K562 (cell line): ENCODE measurements around the gene ZNF239. TPM values are rescaled to one million over a fixed set of nuclear protein-coding genes. Genes with fewer than 3 reads are reported as not detected.

Source experiments
- CHD2 ChIP-seq: IDR thresholded peaks from 2 replicates; pipeline ENCODE4 v1.6.1; 2011; ENCODE audit warnings: low read depth, low read length
- CREBBP ChIP-seq: IDR thresholded peaks from one replicate; pipeline ENCODE4 v1.6.1; 2012; ENCODE audit warnings: low read depth, mild to moderate bottlenecking, control low read depth, inconsistent platforms, low read length
- ETV1 ChIP-seq: fragments of 450-650 bp; conservative IDR thresholded peaks from 2 replicates; pipeline ENCODE4 v1.6.1; 2016; ENCODE audit warnings: missing genetic modification characterization, control low read depth, low read depth, missing compliant biosample characterization
- ETV5 ChIP-seq: sonication (generic); formaldehyde crosslinking; IDR thresholded peaks from 2 replicates; pipeline ENCODE4 v1.4.0; 2020; ENCODE audit warnings: low read depth, mild to moderate bottlenecking, missing genetic modification reagents
- FOXK1 ChIP-seq: sonication (generic); formaldehyde crosslinking; IDR thresholded peaks from 2 replicates; pipeline ENCODE4 v1.8.0; 2022; ENCODE audit warnings: missing genetic modification reagents, mild to moderate bottlenecking, borderline replicate concordance
- MEIS2 ChIP-seq: fragments of 450-650 bp; IDR thresholded peaks from 2 replicates; pipeline ENCODE4 v1.6.1; 2014; ENCODE audit warnings: mild to moderate bottlenecking; ENCODE audit not compliant: partially characterized antibody
- MTA3 ChIP-seq: fragments of 450-650 bp; formaldehyde crosslinking; IDR thresholded peaks from 2 replicates; pipeline ENCODE4 v1.6.1; 2017; ENCODE audit warnings: mild to moderate bottlenecking, borderline replicate concordance
- NBN ChIP-seq: fragments of 450-650 bp; IDR thresholded peaks from 2 replicates; pipeline ENCODE4 v1.6.1; 2016; ENCODE audit warnings: low read depth, mild to moderate bottlenecking
- NRF1 ChIP-seq, 2 experiments: fragments of 450-650 bp; IDR thresholded peaks in 1 of 2; conservative IDR thresholded peaks in 1 of 2; 2 replicates each; pipeline ENCODE4 v1.6.1; 2014; ENCODE audit warnings: mild to moderate bottlenecking in 2 of 2
- PML ChIP-seq: IDR thresholded peaks from 2 replicates; pipeline ENCODE4 v1.6.1; 2012; ENCODE audit warnings: low read length, inconsistent platforms
- SAFB ChIP-seq: fragments of 200-400 bp; formaldehyde crosslinking; IDR thresholded peaks from 2 replicates; pipeline ENCODE4 v1.6.1; 2017; ENCODE audit warnings: low read depth, low read length, borderline replicate concordance
- SMAD1 ChIP-seq: fragments of 150-350 bp; IDR thresholded peaks from 2 replicates; pipeline ENCODE4 v1.6.1; 2014; ENCODE audit warnings: low read length, low read depth; ENCODE audit not compliant: partially characterized antibody
- SMAD4 ChIP-seq: fragments of 250-450 bp; sonication (Bioruptor Pico); conservative IDR thresholded peaks from 2 replicates; pipeline ENCODE4 v1.8.0; 2021; ENCODE audit warnings: inconsistent platforms, mild to moderate bottlenecking, moderate library complexity
- TRIM28 ChIP-seq: fragments of 450-650 bp; IDR thresholded peaks from 2 replicates; pipeline ENCODE4 v1.6.1; 2017
- ZNF212 ChIP-seq: fragments of 450-650 bp; formaldehyde crosslinking; IDR thresholded peaks from 2 replicates; pipeline ENCODE4 v1.4.0; 2020; ENCODE audit warnings: mild to moderate bottlenecking
- polyA plus RNA-seq, 8 experiments: library from polyadenylated mRNA; depleted of rRNA in 4 of 8; stranded (reverse) in 5 of 8; unstranded in 3 of 8; fragments of >200 nt; fragmentation: Nextera tagmentation in 2 of 8; fragmentation: Illumina TruSeq in 1 of 8; extraction: Ambion mirVana in 2 of 8; extraction: Trizol in 1 of 8; gene quantifications; 2 replicates each; pipeline versions ENCODE4 v1.2.1 to v1.2.3, GENCODE V29; 2011 to 2014; ENCODE audit warnings: inconsistent platforms in 1 of 8, missing spikeins in 1 of 8
- total RNA-seq, 7 experiments: library from RNA; depleted of rRNA in 6 of 7; stranded (reverse); fragments of >200 nt in 6 of 7; fragmentation: Illumina TruSeq in 2 of 7; extraction: Trizol in 2 of 7; gene quantifications; 2 replicates each; pipeline versions ENCODE4 v1.2.1 to v1.2.3, GENCODE V29; 2011 to 2021; ENCODE audit warnings: low replicate concordance in 1 of 7
- TF ChIP-seq, protein P1 (sequence below): fragments of 450-650 bp; IDR thresholded peaks from 2 replicates; pipeline ENCODE4 v1.6.1; 2016; ENCODE audit warnings: mild to moderate bottlenecking
- TF ChIP-seq, protein P2 (sequence below): fragments of 450-650 bp; IDR thresholded peaks from 2 replicates; pipeline ENCODE4 v1.6.1; 2016; ENCODE audit warnings: mild to moderate bottlenecking, moderate library complexity

ZNF239 gene
- total and polyA plus RNA-seq, 9 of the 15 experiments (the other 6 are each of a cell fraction or from before 2014, with no cell fraction given), result 13.7 to 26.7 (median 23.4) TPM

DNA sequence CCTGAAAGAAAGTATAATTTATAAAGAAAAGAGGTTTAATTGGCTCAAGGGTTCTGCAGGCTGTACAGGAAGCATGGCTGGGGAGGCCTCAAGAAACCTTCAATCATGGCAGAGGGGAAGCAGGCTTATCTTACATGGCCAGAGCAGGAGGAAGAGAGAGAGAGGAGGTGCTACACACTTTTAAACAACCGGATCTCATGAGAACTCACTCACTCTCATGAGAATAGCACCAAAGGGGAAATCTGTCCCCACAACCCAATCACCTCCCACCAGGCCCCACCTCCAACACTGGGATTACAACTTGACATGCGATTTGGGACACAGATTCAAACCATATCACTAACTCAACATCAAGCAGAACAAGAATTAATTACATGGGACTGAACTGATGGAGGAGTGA, 24.9 kb upstream of the ZNF239 start (continued):
- TF ChIP-seq, protein P1, sequence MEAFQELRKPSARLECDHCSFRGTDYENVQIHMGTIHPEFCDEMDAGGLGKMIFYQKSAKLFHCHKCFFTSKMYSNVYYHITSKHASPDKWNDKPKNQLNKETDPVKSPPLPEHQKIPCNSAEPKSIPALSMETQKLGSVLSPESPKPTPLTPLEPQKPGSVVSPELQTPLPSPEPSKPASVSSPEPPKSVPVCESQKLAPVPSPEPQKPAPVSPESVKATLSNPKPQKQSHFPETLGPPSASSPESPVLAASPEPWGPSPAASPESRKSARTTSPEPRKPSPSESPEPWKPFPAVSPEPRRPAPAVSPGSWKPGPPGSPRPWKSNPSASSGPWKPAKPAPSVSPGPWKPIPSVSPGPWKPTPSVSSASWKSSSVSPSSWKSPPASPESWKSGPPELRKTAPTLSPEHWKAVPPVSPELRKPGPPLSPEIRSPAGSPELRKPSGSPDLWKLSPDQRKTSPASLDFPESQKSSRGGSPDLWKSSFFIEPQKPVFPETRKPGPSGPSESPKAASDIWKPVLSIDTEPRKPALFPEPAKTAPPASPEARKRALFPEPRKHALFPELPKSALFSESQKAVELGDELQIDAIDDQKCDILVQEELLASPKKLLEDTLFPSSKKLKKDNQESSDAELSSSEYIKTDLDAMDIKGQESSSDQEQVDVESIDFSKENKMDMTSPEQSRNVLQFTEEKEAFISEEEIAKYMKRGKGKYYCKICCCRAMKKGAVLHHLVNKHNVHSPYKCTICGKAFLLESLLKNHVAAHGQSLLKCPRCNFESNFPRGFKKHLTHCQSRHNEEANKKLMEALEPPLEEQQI, result peak; percentile 67; the same call in 1 of the 2 replicates
- peak; percentile 58; the same call in 1 of the 2 replicates for TF ChIP-seq MTA3
- no peak for TF ChIP-seq ZNF212 (CRISPR knock-in tag)
- no peak for TF ChIP-seq CREBBP
- TF ChIP-seq SMAD1, result no peak
- TF ChIP-seq, protein P2, sequence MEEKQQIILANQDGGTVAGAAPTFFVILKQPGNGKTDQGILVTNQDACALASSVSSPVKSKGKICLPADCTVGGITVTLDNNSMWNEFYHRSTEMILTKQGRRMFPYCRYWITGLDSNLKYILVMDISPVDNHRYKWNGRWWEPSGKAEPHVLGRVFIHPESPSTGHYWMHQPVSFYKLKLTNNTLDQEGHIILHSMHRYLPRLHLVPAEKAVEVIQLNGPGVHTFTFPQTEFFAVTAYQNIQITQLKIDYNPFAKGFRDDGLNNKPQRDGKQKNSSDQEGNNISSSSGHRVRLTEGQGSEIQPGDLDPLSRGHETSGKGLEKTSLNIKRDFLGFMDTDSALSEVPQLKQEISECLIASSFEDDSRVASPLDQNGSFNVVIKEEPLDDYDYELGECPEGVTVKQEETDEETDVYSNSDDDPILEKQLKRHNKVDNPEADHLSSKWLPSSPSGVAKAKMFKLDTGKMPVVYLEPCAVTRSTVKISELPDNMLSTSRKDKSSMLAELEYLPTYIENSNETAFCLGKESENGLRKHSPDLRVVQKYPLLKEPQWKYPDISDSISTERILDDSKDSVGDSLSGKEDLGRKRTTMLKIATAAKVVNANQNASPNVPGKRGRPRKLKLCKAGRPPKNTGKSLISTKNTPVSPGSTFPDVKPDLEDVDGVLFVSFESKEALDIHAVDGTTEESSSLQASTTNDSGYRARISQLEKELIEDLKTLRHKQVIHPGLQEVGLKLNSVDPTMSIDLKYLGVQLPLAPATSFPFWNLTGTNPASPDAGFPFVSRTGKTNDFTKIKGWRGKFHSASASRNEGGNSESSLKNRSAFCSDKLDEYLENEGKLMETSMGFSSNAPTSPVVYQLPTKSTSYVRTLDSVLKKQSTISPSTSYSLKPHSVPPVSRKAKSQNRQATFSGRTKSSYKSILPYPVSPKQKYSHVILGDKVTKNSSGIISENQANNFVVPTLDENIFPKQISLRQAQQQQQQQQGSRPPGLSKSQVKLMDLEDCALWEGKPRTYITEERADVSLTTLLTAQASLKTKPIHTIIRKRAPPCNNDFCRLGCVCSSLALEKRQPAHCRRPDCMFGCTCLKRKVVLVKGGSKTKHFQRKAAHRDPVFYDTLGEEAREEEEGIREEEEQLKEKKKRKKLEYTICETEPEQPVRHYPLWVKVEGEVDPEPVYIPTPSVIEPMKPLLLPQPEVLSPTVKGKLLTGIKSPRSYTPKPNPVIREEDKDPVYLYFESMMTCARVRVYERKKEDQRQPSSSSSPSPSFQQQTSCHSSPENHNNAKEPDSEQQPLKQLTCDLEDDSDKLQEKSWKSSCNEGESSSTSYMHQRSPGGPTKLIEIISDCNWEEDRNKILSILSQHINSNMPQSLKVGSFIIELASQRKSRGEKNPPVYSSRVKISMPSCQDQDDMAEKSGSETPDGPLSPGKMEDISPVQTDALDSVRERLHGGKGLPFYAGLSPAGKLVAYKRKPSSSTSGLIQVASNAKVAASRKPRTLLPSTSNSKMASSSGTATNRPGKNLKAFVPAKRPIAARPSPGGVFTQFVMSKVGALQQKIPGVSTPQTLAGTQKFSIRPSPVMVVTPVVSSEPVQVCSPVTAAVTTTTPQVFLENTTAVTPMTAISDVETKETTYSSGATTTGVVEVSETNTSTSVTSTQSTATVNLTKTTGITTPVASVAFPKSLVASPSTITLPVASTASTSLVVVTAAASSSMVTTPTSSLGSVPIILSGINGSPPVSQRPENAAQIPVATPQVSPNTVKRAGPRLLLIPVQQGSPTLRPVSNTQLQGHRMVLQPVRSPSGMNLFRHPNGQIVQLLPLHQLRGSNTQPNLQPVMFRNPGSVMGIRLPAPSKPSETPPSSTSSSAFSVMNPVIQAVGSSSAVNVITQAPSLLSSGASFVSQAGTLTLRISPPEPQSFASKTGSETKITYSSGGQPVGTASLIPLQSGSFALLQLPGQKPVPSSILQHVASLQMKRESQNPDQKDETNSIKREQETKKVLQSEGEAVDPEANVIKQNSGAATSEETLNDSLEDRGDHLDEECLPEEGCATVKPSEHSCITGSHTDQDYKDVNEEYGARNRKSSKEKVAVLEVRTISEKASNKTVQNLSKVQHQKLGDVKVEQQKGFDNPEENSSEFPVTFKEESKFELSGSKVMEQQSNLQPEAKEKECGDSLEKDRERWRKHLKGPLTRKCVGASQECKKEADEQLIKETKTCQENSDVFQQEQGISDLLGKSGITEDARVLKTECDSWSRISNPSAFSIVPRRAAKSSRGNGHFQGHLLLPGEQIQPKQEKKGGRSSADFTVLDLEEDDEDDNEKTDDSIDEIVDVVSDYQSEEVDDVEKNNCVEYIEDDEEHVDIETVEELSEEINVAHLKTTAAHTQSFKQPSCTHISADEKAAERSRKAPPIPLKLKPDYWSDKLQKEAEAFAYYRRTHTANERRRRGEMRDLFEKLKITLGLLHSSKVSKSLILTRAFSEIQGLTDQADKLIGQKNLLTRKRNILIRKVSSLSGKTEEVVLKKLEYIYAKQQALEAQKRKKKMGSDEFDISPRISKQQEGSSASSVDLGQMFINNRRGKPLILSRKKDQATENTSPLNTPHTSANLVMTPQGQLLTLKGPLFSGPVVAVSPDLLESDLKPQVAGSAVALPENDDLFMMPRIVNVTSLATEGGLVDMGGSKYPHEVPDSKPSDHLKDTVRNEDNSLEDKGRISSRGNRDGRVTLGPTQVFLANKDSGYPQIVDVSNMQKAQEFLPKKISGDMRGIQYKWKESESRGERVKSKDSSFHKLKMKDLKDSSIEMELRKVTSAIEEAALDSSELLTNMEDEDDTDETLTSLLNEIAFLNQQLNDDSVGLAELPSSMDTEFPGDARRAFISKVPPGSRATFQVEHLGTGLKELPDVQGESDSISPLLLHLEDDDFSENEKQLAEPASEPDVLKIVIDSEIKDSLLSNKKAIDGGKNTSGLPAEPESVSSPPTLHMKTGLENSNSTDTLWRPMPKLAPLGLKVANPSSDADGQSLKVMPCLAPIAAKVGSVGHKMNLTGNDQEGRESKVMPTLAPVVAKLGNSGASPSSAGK, result peak; percentile 79
- peak; percentile 73 for TF ChIP-seq ETV5
- peak; percentile 85 for TF ChIP-seq TRIM28
- TF ChIP-seq NRF1 (conservative IDR thresholded peaks at IDR 0.05 in 1 of 2, IDR thresholded peaks at IDR 0.05 in 1 of 2), result 0 out of 4 replicates have a peak, but pooled peaks of 1 of the 2 experiments have one; percentile 14
- TF ChIP-seq FOXK1 (CRISPR knock-in tag), result no peak
- TF ChIP-seq CHD2, result peak; percentile 86
- 0 out of 2 replicates have a peak, but pooled peaks have one; percentile 23 for TF ChIP-seq PML
- TF ChIP-seq SMAD4 (CRISPR knock-in tag), result peak; percentile 80
- TF ChIP-seq ETV1 (tag), result peak; percentile 96
- no peak for TF ChIP-seq SAFB
- TF ChIP-seq MEIS2, result peak; percentile 66
- peak; percentile 75; the same call in 1 of the 2 replicates for TF ChIP-seq NBN
